GM23338 (cell line): ENCODE measurements around the gene SART1. TPM values are rescaled to one million over a fixed set of nuclear protein-coding genes. Genes with fewer than 3 reads are reported as not detected.

ENCODE experiments used
- ATAC-seq: fragments of 200-7000 bp; cut with Tn5 transposase; 3 replicates; pipeline ENCODE4 v1.9.1; 2020
- DNase-seq: peaks from one replicate; pipeline ENCODE4 v3.0.0-alpha.2; 2015; ENCODE audit warnings: low spot score
- H2AFZ ChIP-seq: fragments of 200-600 bp; sonication (generic); 2 replicates; pipeline ENCODE4 v1.8.0; 2016; ENCODE audit warnings: antibody characterized with exemption, mild to moderate bottlenecking, moderate library complexity
- H3F3A ChIP-seq: fragments of 200-600 bp; sonication (generic); replicated peaks from 2 replicates; pipeline ENCODE4 v1.8.0; 2017; ENCODE audit warnings: antibody characterized with exemption, mixed run types, low read depth
- H3K27ac ChIP-seq: fragments of 200-600 bp; sonication (generic); 2 replicates; pipeline ENCODE4 v1.6.1; 2016; ENCODE audit warnings: low read depth
- H3K27me3 ChIP-seq: fragments of 200-600 bp; sonication (generic); 2 replicates; pipeline ENCODE4 v1.8.0; 2016; ENCODE audit warnings: mild to moderate bottlenecking, mixed run types, moderate library complexity; ENCODE audit not compliant: insufficient read depth
- H3K36me3 ChIP-seq: fragments of 200-600 bp; sonication (generic); 2 replicates; pipeline ENCODE4 v1.8.0; 2016; ENCODE audit warnings: mild to moderate bottlenecking; ENCODE audit not compliant: insufficient read depth
- H3K4me1 ChIP-seq: fragments of 200-600 bp; sonication (generic); 2 replicates; pipeline ENCODE4 v1.8.0; 2016; ENCODE audit warnings: mild to moderate bottlenecking, moderate library complexity; ENCODE audit not compliant: insufficient read depth
- H3K4me2 ChIP-seq: fragments of 200-600 bp; sonication (generic); 2 replicates; pipeline ENCODE4 v1.7.1; 2017; ENCODE audit warnings: mixed run types
- H3K4me3 ChIP-seq: fragments of 200-600 bp; sonication (generic); 2 replicates; pipeline ENCODE4 v1.6.1; 2016; ENCODE audit warnings: mixed run types
- H3K79me2 ChIP-seq: fragments of 200-600 bp; sonication (generic); replicated peaks from 2 replicates; pipeline ENCODE4 v1.8.0; 2017; ENCODE audit warnings: mild to moderate bottlenecking; ENCODE audit not compliant: insufficient read depth
- H3K9me2 ChIP-seq: fragments of 200-600 bp; sonication (generic); 2 replicates; pipeline ENCODE4 v1.8.0; 2017; ENCODE audit not compliant: insufficient read depth
- H4K20me1 ChIP-seq: fragments of 200-600 bp; sonication (generic); replicated peaks from 2 replicates; pipeline ENCODE4 v1.8.0; 2017; ENCODE audit warnings: mild to moderate bottlenecking; ENCODE audit not compliant: insufficient read depth
- H3K27ac Mint-ChIP-seq: 2 replicates; pipeline ENCODE4 v1.8.0; 2020; ENCODE audit warnings: inconsistent platforms, mild to moderate bottlenecking, moderate library complexity, mixed read lengths
- H3K27me3 Mint-ChIP-seq: 3 replicates; pipeline ENCODE4 v1.8.0; 2022; ENCODE audit warnings: low read depth, mild to moderate bottlenecking, moderate library complexity, mixed read lengths, inconsistent platforms; ENCODE audit not compliant: insufficient read depth, poor library complexity
- H3K36me3 Mint-ChIP-seq: 3 replicates; pipeline ENCODE4 v1.8.0; 2021; ENCODE audit warnings: low read depth, mild to moderate bottlenecking, inconsistent platforms, moderate library complexity, mixed read lengths
- H3K4me1 Mint-ChIP-seq: 3 replicates; pipeline ENCODE4 v1.8.0; 2020; ENCODE audit warnings: mild to moderate bottlenecking, inconsistent platforms, mixed read lengths
- H3K4me3 Mint-ChIP-seq: 3 replicates; pipeline ENCODE4 v1.8.0; 2021; ENCODE audit warnings: moderate library complexity, mild to moderate bottlenecking, inconsistent platforms, mixed read lengths
- H3K9me3 Mint-ChIP-seq: 3 replicates; pipeline ENCODE4 v1.8.0; 2020; ENCODE audit warnings: moderate library complexity, mild to moderate bottlenecking, inconsistent platforms, mixed read lengths
- CTCF ChIP-seq, 2 experiments: fragments of 200-600 bp in 1 of 2; sonication (generic) in 1 of 2; conservative IDR thresholded peaks; 2 replicates each; pipeline versions ENCODE4 v1.5.1 to v1.6.1; 2016 to 2017; ENCODE audit warnings: antibody characterized with exemption in 2 of 2, low read depth in 2 of 2, mild to moderate bottlenecking in 2 of 2, moderate library complexity in 1 of 2
- ETS1 ChIP-seq: IDR thresholded peaks from 2 replicates; pipeline ENCODE4 v1.6.1; 2016; ENCODE audit warnings: antibody characterized with exemption
- EZH2phosphoT487 ChIP-seq: fragments of 200-600 bp; sonication (generic); IDR thresholded peaks from one replicate; pipeline ENCODE4 v1.8.1; 2018; ENCODE audit warnings: antibody characterized with exemption; ENCODE audit not compliant: unreplicated experiment
- NANOG ChIP-seq: IDR thresholded peaks from 2 replicates; pipeline ENCODE4 v1.6.1; 2016; ENCODE audit warnings: antibody characterized with exemption, borderline replicate concordance
- STAT1 ChIP-seq: IDR thresholded peaks from one replicate; pipeline ENCODE4 v1.6.1; 2016; ENCODE audit warnings: antibody characterized with exemption; ENCODE audit not compliant: unreplicated experiment
- ZNF114 ChIP-seq: fragments of 250-450 bp; sonication (Bioruptor Pico); IDR thresholded peaks from 2 replicates; pipeline ENCODE4 v1.5.0; 2020; ENCODE audit warnings: mild to moderate bottlenecking, moderate library complexity
- ZNF462 ChIP-seq: fragments of 250-450 bp; sonication (Bioruptor Pico); IDR thresholded peaks from 2 replicates; pipeline ENCODE4 v1.5.0; 2020; ENCODE audit warnings: mild to moderate bottlenecking, moderate library complexity
- polyA plus RNA-seq: library from polyadenylated mRNA; unstranded; fragments of >200 nt; fragmentation: Nextera tagmentation; extraction: Ambion mirVana; gene quantifications from 2 replicates; pipeline ENCODE4 v1.2.1, GENCODE V29; 2016
- total RNA-seq: library from RNA; depleted of rRNA; stranded (reverse); fragments of >200 nt; shearing (Covaris generic); gene quantifications from 2 replicates; pipeline ENCODE4 v1.2.3, GENCODE V29; 2014

SART1 gene
- total and polyA plus RNA-seq, 2 experiments from 2014 or later = 43.9 to 91.0 TPM

- peaks cover 17% of the 10 kb centered on the region for H3K27me3 Mint-ChIP-seq
- no peaks in the 10 kb centered on the region for H3K4me1 Mint-ChIP-seq
- no peak for DNase-seq
- Histone ChIP-seq H3K9me2 (no peaks in the 10 kb centered on the region), H2AFZ (no peak overlapping the region), H3K27me3 (no peaks in the 10 kb centered on the region), H4K20me1 (no peaks in the 10 kb centered on the region), H3K4me1 (no peaks in the 10 kb centered on the region), H3K4me3 (no peak overlapping the region), H3K79me2 (no peaks in the 10 kb centered on the region), H3K4me2 (no peak overlapping the region), H3K36me3 (no peaks in the 10 kb centered on the region), H3F3A (no peaks in the 10 kb centered on the region), H3K27ac (no peak overlapping the region)
- H3K9me3 Mint-ChIP-seq = no peaks in the 10 kb centered on the region; the same call in 2 of the 3 replicates
- TF ChIP-seq EZH2phosphoT487 (no peak), NANOG (no peak), ZNF462 (CRISPR knock-in tag) (no peak), ZNF114 (CRISPR knock-in tag) (no peak), CTCF (conservative IDR thresholded peaks at IDR 0.05; ENCODE audit: low read depth in 2 of 2) (no peak), ETS1 (no peak), STAT1 (no peak)
- no peak overlapping the region for H3K27ac Mint-ChIP-seq
- no peak overlapping the region for H3K4me3 Mint-ChIP-seq
- ATAC-seq = no peak
- peaks cover 12% of the 10 kb centered on the region for H3K36me3 Mint-ChIP-seq
Measured at GRCh38 chr11:65983589-65983987, 22.1 kb downstream of the SART1 start.
